Suprapubic skin (tissue), 4 donors: ENCODE results near the gene WWTR1. TPM values are rescaled to one million over a fixed set of nuclear protein-coding genes. Genes with fewer than 3 reads are reported as not detected.

ENCODE experiments used
- DNase-seq, 2 donors: peaks; one replicate each; pipeline ENCODE4 v3.0.0-alpha.2; 2019; ENCODE audit warnings: low spot score in 2 of 2
- H3K27ac ChIP-seq: fragments of 200-600 bp; sonication (generic); one replicate; pipeline ENCODE4 v1.5.1; 2019
- H3K27me3 ChIP-seq: fragments of 200-600 bp; sonication (generic); one replicate; pipeline ENCODE4 v1.5.1; 2019
- H3K36me3 ChIP-seq: fragments of 200-600 bp; sonication (generic); one replicate; pipeline ENCODE4 v1.5.1; 2019
- H3K4me1 ChIP-seq: fragments of 200-600 bp; sonication (generic); one replicate; pipeline ENCODE4 v1.5.1; 2019
- H3K4me3 ChIP-seq: fragments of 200-600 bp; sonication (generic); one replicate; pipeline ENCODE4 v1.5.1; 2019; ENCODE audit warnings: mild to moderate bottlenecking
- H3K9me3 ChIP-seq: fragments of 200-600 bp; sonication (generic); one replicate; pipeline ENCODE4 v1.5.1; 2019
- CTCF ChIP-seq, 2 donors: fragments of 200-600 bp in 1 of 2; fragments of 450-650 bp in 1 of 2; sonication (generic) in 1 of 2; IDR thresholded peaks; one replicate each; pipeline ENCODE4 v1.5.1; 2016 to 2019; ENCODE audit warnings: antibody characterized with exemption in 2 of 2, mild to moderate bottlenecking in 1 of 2, moderate library complexity in 1 of 2
- EP300 ChIP-seq: sonication (generic); formaldehyde crosslinking; IDR thresholded peaks from one replicate; pipeline ENCODE4 v1.6.1; 2017; ENCODE audit warnings: antibody characterized with exemption
- POLR2A ChIP-seq, 2 donors: fragments of 450-650 bp; IDR thresholded peaks; one replicate each; pipeline ENCODE4 v1.6.1; 2017; ENCODE audit warnings: antibody characterized with exemption in 2 of 2, mild to moderate bottlenecking in 2 of 2, moderate library complexity in 2 of 2
- POLR2AphosphoS5 ChIP-seq, 3 donors: sonication (generic); formaldehyde crosslinking; IDR thresholded peaks; one replicate each; pipeline ENCODE4 v1.6.1; 2017; ENCODE audit warnings: antibody characterized with exemption in 3 of 3
- WGBS: methylation state at CpG from one replicate; pipeline ENCODE4 v1.1.5; 2018; 5-methylcytosine and 5-hydroxymethylcytosine counted together
- total RNA-seq, 4 donors: library from RNA; depleted of rRNA; stranded (reverse); fragments of >200 nt; gene quantifications; one replicate each; pipeline ENCODE4 v1.1.0, GENCODE V29; 2016

WWTR1 gene
- total RNA-seq, 4 donors from 2014 or later, result 33.0 to 68.9 (median 52.1) TPM

- TF ChIP-seq EP300 (no peak), CTCF (IDR thresholded peaks at IDR 0.05) (no peak), POLR2AphosphoS5 (IDR thresholded peaks at IDR 0.05) (no peak), POLR2A (IDR thresholded peaks at IDR 0.05) (no peak)
- no peak for DNase-seq
Observed at GRCh38 chr3:149701977-149702350, 44.1 kb upstream of the WWTR1 start.

DNA sequence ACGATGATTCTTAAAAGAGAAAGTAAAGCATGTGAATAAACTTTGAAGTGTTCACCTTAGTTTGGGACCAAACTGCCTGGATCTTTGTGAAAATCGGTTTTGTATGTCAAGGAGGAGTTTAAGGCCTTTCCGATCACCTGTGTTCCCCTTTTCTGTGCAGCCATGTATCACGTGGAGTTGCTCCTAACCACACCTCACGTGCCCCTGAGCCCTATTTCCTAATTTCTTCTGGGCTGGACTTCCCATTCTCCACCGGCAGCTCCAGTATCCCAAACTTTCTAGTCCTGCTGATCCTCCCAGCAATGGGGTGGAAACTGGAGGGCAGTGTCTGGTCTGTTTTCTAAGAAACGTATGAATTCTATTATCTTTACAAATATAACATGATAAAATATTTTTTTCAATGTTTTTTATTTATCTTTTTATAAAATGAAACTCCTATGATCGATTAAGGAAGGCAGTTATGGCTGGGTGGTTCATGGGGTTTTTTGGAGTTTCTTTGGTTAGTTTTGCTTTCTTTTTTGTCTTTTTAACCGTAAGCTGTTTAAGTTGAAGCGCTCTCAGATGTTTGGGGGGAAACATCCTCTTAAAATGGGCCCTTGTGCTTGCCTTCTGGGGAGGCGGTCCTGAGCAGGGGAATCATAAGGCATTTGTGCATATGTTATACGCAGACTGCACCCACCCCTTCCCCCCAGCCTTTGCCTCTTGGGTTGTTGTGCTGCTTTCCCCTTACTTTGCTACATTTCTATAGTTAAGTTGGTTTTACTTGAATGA lies 43.6 kb upstream of the WWTR1 start:
- peak overlapping the region; percentile 74 for H3K27ac ChIP-seq
- no peak overlapping the region for H3K4me3 ChIP-seq
- no peaks in the 10 kb centered on the region for H3K27me3 ChIP-seq
- peaks cover 8% of the 10 kb centered on the region for H3K9me3 ChIP-seq
- no peak for DNase-seq
- WGBS, result 75% methylated on average over 12 of the region's 12 CpGs
- TF ChIP-seq POLR2A (IDR thresholded peaks at IDR 0.05), result no peak
- TF ChIP-seq EP300, result no peak
- no peak for TF ChIP-seq CTCF (IDR thresholded peaks at IDR 0.05)
- TF ChIP-seq POLR2AphosphoS5 (IDR thresholded peaks at IDR 0.05), result no peak
- no peaks in the 10 kb centered on the region for H3K36me3 ChIP-seq
- H3K4me1 ChIP-seq, result no peaks in the 10 kb centered on the region

More at GRCh38 chr3:149701977-149702350, 44.1 kb upstream of the WWTR1 start:
- no peak overlapping the region for H3K4me3 ChIP-seq
- H3K4me1 ChIP-seq, result peaks cover under 1% of the 10 kb centered on the region
- 89% methylated on average over 1 of the region's 1 CpG for WGBS
- peak overlapping the region; percentile 74 for H3K27ac ChIP-seq
- H3K9me3 ChIP-seq, result peaks cover 8% of the 10 kb centered on the region
- H3K27me3 ChIP-seq, result no peaks in the 10 kb centered on the region
- no peaks in the 10 kb centered on the region for H3K36me3 ChIP-seq

- Histone ChIP-seq H3K9me3 (no peaks in the 10 kb centered on the region), H3K4me3 (no peak overlapping the region), H3K27me3 (no peaks in the 10 kb centered on the region), H3K4me1 (no peaks in the 10 kb centered on the region), H3K27ac (no peak overlapping the region), H3K36me3 (no peaks in the 10 kb centered on the region)
- no peak for TF ChIP-seq EP300
- TF ChIP-seq CTCF (IDR thresholded peaks at IDR 0.05), result no peak
- TF ChIP-seq POLR2AphosphoS5 (IDR thresholded peaks at IDR 0.05), result no peak
- no peak for TF ChIP-seq POLR2A (IDR thresholded peaks at IDR 0.05)
- DNase-seq, result no peak
- WGBS, result 91% methylated on average over 3 of the region's 3 CpGs
Observed at GRCh38 chr3:149688122-149688757, 30.4 kb upstream of the WWTR1 start.

DNA sequence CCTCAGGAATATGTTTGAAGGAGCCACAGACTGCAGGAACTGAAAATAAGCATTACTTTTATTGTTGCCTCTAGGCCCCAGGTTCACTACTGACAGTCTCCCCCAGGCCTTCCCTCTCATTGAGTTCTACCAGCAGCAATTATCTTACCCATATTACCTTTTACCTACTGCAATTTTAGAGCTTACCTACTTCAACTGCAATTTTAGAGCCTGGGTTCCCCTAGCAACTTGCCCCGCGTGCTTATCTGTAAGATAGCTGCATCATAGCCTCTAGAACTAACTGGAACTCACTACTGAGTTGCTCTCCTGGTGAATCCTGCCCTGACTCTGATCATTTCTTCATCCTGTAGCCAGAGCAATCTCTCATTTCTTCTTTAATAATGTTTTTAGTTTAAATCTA lies 29.2 kb upstream of the WWTR1 start:
- WGBS, result 96% methylated on average over 2 of the region's 2 CpGs
- no peak for DNase-seq
- no peak overlapping the region for H3K4me3 ChIP-seq
- H3K36me3 ChIP-seq, result no peaks in the 10 kb centered on the region
- no peaks in the 10 kb centered on the region for H3K9me3 ChIP-seq
- TF ChIP-seq EP300 (no peak), POLR2AphosphoS5 (IDR thresholded peaks at IDR 0.05) (no peak), CTCF (IDR thresholded peaks at IDR 0.05) (no peak), POLR2A (IDR thresholded peaks at IDR 0.05) (no peak)
- H3K27ac ChIP-seq, result no peak overlapping the region
- H3K27me3 ChIP-seq, result no peaks in the 10 kb centered on the region
- no peaks in the 10 kb centered on the region for H3K4me1 ChIP-seq

- no peaks in the 10 kb centered on the region for H3K36me3 ChIP-seq
- H3K4me1 ChIP-seq, result no peaks in the 10 kb centered on the region
- DNase-seq, result no peak
- no peaks in the 10 kb centered on the region for H3K27me3 ChIP-seq
- TF ChIP-seq CTCF (IDR thresholded peaks at IDR 0.05) (no peak), EP300 (no peak), POLR2A (IDR thresholded peaks at IDR 0.05) (no peak)
- no peak overlapping the region for H3K4me3 ChIP-seq
- WGBS, result 84% methylated on average over 7 of the region's 7 CpGs
- no peak overlapping the region for H3K27ac ChIP-seq
- H3K9me3 ChIP-seq, result no peaks in the 10 kb centered on the region
Observed at GRCh38 chr3:149678351-149678950, 20.6 kb upstream of the WWTR1 start.
